ENCODE results near the gene NCAPD3. TPM values are rescaled to one million over a fixed set of nuclear protein-coding genes. Genes with fewer than 3 reads are reported as not detected.

Gene NCAPD3
- total RNA-seq, 1 experiment from 2014 or later, result 78.2 TPM

- no TSS peak for BruUV-seq (replicated peaks)
- no peaks in the 10 kb centered on the region for H3K36me3 Mint-ChIP-seq (ENCODE audit: insufficient read depth, unreplicated experiment)
- DNase-seq, result no peak
- H3K9me3 Mint-ChIP-seq (ENCODE audit: low read depth, unreplicated experiment), result no peaks in the 10 kb centered on the region
- H3K4me1 Mint-ChIP-seq (ENCODE audit: low read depth, unreplicated experiment), result peaks cover 35% of the 10 kb centered on the region
- H3K27ac Mint-ChIP-seq (ENCODE audit: unreplicated experiment), result no peak overlapping the region
- CTCF ChIA-PET, result no interaction called here
- no peak for TF ChIP-seq CTCF (IDR thresholded peaks at IDR 0.05; ENCODE audit: unreplicated experiment)
- intact Hi-C loops (cut with micrococcal nuclease; ENCODE audit: unreplicated experiment), result loop anchor here (10.0 kb wide), 1 partner anchor 308 kb away; no protein-coding TSS in a partner anchor
- H3K4me3 Mint-ChIP-seq (ENCODE audit: low read depth, unreplicated experiment), result no peak overlapping the region
- H3K27me3 Mint-ChIP-seq (ENCODE audit: unreplicated experiment), result peaks cover 22% of the 10 kb centered on the region
Observed at GRCh38 chr11:134266841-134267251, 43.1 kb upstream of the NCAPD3 start.

GRCh38 chr11:134266440-134266839 is 42.7 kb upstream of the NCAPD3 start:
- Mint-ChIP-seq H3K27me3 (ENCODE audit: unreplicated experiment) (peaks cover 18% of the 10 kb centered on the region), H3K4me1 (ENCODE audit: low read depth, unreplicated experiment) (peaks cover 35% of the 10 kb centered on the region), H3K9me3 (ENCODE audit: low read depth, unreplicated experiment) (no peaks in the 10 kb centered on the region), H3K36me3 (ENCODE audit: insufficient read depth, unreplicated experiment) (no peaks in the 10 kb centered on the region), H3K4me3 (ENCODE audit: low read depth, unreplicated experiment) (no peak overlapping the region), H3K27ac (ENCODE audit: unreplicated experiment) (no peak overlapping the region)
- intact Hi-C loops (cut with micrococcal nuclease; ENCODE audit: unreplicated experiment), result loop anchor here (10.0 kb wide), 1 partner anchor 308 kb away; no protein-coding TSS in a partner anchor
- no peak for TF ChIP-seq CTCF (IDR thresholded peaks at IDR 0.05; ENCODE audit: unreplicated experiment)
- CTCF ChIA-PET, result no interaction called here
- no peak for DNase-seq
- no TSS peak for BruUV-seq (replicated peaks)

GRCh38 chr11:134264966-134265764 is 41.4 kb upstream of the NCAPD3 start:
- no peak for DNase-seq
- Mint-ChIP-seq H3K27me3 (ENCODE audit: unreplicated experiment) (peaks cover 5% of the 10 kb centered on the region), H3K36me3 (ENCODE audit: insufficient read depth, unreplicated experiment) (no peaks in the 10 kb centered on the region), H3K4me3 (ENCODE audit: low read depth, unreplicated experiment) (no peak overlapping the region), H3K4me1 (ENCODE audit: low read depth, unreplicated experiment) (peaks cover 29% of the 10 kb centered on the region), H3K9me3 (ENCODE audit: low read depth, unreplicated experiment) (no peaks in the 10 kb centered on the region), H3K27ac (ENCODE audit: unreplicated experiment) (no peak overlapping the region)
- TF ChIP-seq CTCF (IDR thresholded peaks at IDR 0.05; ENCODE audit: unreplicated experiment), result no peak
- CTCF ChIA-PET, result no interaction called here
- BruUV-seq (replicated peaks), result no TSS peak
- intact Hi-C loops (cut with micrococcal nuclease; ENCODE audit: unreplicated experiment), result loop anchor here (10.0 kb wide), 1 partner anchor 310 kb away; no protein-coding TSS in a partner anchor

- TF ChIP-seq CTCF (IDR thresholded peaks at IDR 0.05; ENCODE audit: unreplicated experiment), result peak; percentile 47
- Mint-ChIP-seq H3K36me3 (ENCODE audit: insufficient read depth, unreplicated experiment) (no peaks in the 10 kb centered on the region), H3K4me1 (ENCODE audit: low read depth, unreplicated experiment) (peaks cover 10% of the 10 kb centered on the region), H3K4me3 (ENCODE audit: low read depth, unreplicated experiment) (no peak overlapping the region), H3K27ac (ENCODE audit: unreplicated experiment) (no peak overlapping the region), H3K27me3 (ENCODE audit: unreplicated experiment) (no peaks in the 10 kb centered on the region), H3K9me3 (ENCODE audit: low read depth, unreplicated experiment) (no peaks in the 10 kb centered on the region)
- BruUV-seq (replicated peaks), result no TSS peak
- CTCF ChIA-PET, result interaction anchor here (0.8 to 1.2 kb wide), 3 partner anchors 8 to 318 kb away, joined by 3 to 4 read pairs (median 3); partner anchors contain the start of gene ACAD8
- DNase-seq, result peak; percentile 57
- intact Hi-C loops (cut with micrococcal nuclease; ENCODE audit: unreplicated experiment), result loop anchor here (10.0 kb wide), 1 partner anchor 313 kb away; no protein-coding TSS in a partner anchor
Observed at GRCh38 chr11:134261626-134262488, 38.1 kb upstream of the NCAPD3 start.

Data from Calu3 (cell line).